Caco-2 (cell line): ENCODE results near the gene UNC5A. TPM values are rescaled to one million over a fixed set of nuclear protein-coding genes. Genes with fewer than 3 reads are reported as not detected.

Experiments
- BruUV-seq: library from RNA; stranded (reverse); fragments of 400-500 nt; replicated peaks from 2 replicates; lab custom pipeline; 2021; lab: Mats Ljungman, UMichigan
- CTCF ChIA-PET: fragments of 300-600 bp; sonication (Branson Sonifier 250); formaldehyde crosslinking; loops from one replicate; lab custom pipeline; 2022; ENCODE audit warnings: antibody characterized with exemption; lab: Charles Lee
- POLR2A ChIA-PET: fragments of 300-600 bp; sonication (Branson Sonifier 250); formaldehyde crosslinking; loops from one replicate; lab custom pipeline; 2022; ENCODE audit warnings: antibody characterized with exemption; lab: Charles Lee
- DNase-seq, 2 experiments: peaks; one replicate each; pipeline versions ENCODE4 v3.0.0 to v3.0.0-alpha.2; 2020 to 2022
- H3K27me3 ChIP-seq: replicated peaks from 2 replicates; pipeline ENCODE4 v1.6.0; 2011; ENCODE audit warnings: low read length; ENCODE audit not compliant: control insufficient read depth, insufficient read depth
- H3K36me3 ChIP-seq: 2 replicates; pipeline ENCODE4 v1.5.1; 2011; ENCODE audit warnings: low read length; ENCODE audit not compliant: control insufficient read depth, insufficient read depth
- H3K4me1 ChIP-seq: fragments of 250-450 bp; sonication (Bioruptor Pico); 2 replicates; pipeline ENCODE4 v1.5.1; 2020; ENCODE audit warnings: mild to moderate bottlenecking
- H3K4me3 ChIP-seq: 2 replicates; pipeline ENCODE4 v1.5.1; 2011; ENCODE audit warnings: low read depth, mild to moderate bottlenecking, control low read depth, low read length
- H3K9me3 ChIP-seq: fragments of 250-450 bp; sonication (Bioruptor Pico); 2 replicates; pipeline ENCODE4 v1.5.1; 2020; ENCODE audit warnings: mild to moderate bottlenecking, moderate library complexity
- H3K27ac Mint-ChIP-seq: one replicate; pipeline ENCODE4 v1.8.0; 2022; ENCODE audit warnings: mixed read lengths; ENCODE audit not compliant: unreplicated experiment
- H3K27me3 Mint-ChIP-seq: one replicate; pipeline ENCODE4 v1.8.0; 2022; ENCODE audit warnings: mixed read lengths; ENCODE audit not compliant: insufficient read depth, unreplicated experiment
- H3K36me3 Mint-ChIP-seq: one replicate; pipeline ENCODE4 v1.8.0; 2022; ENCODE audit warnings: mild to moderate bottlenecking, mixed read lengths; ENCODE audit not compliant: insufficient read depth, unreplicated experiment
- H3K4me1 Mint-ChIP-seq: one replicate; pipeline ENCODE4 v1.8.0; 2022; ENCODE audit warnings: low read depth, mixed read lengths; ENCODE audit not compliant: unreplicated experiment
- H3K4me3 Mint-ChIP-seq: one replicate; pipeline ENCODE4 v1.8.0; 2022; ENCODE audit warnings: mild to moderate bottlenecking, moderate library complexity, mixed read lengths; ENCODE audit not compliant: unreplicated experiment
- H3K9me3 Mint-ChIP-seq: one replicate; pipeline ENCODE4 v1.8.0; 2022; ENCODE audit warnings: mixed read lengths; ENCODE audit not compliant: unreplicated experiment
- intact Hi-C: fragments of 100-400 bp; cut with micrococcal nuclease; formaldehyde crosslinking; loops from one replicate; pipeline ENCODE4 v1.10.0; 2022; ENCODE audit not compliant: unreplicated experiment
- total RNA-seq: library from RNA; stranded (reverse); gene quantifications from 2 replicates; pipeline ENCODE4 v1.2.3, GENCODE V29; 2022
- TF ChIP-seq, protein P1 (sequence below), 2 experiments: fragments of 200-600 bp in 1 of 2; IDR thresholded peaks; 1 replicate in 1 of 2; 2 replicates in 1 of 2; pipeline versions ENCODE4 v1.5.1 to v1.8.0; 2011 to 2022; ENCODE audit warnings: antibody characterized with exemption in 1 of 2, control low read depth in 1 of 2, inconsistent platforms in 1 of 2, low read depth in 1 of 2, low read length in 1 of 2, mild to moderate bottlenecking in 1 of 2, moderate library complexity in 1 of 2; ENCODE audit not compliant: insufficient read depth in 1 of 2, severe bottlenecking in 1 of 2, unreplicated experiment in 1 of 2

UNC5A gene
- total RNA-seq, 1 experiment from 2014 or later, result not detected

DNA sequence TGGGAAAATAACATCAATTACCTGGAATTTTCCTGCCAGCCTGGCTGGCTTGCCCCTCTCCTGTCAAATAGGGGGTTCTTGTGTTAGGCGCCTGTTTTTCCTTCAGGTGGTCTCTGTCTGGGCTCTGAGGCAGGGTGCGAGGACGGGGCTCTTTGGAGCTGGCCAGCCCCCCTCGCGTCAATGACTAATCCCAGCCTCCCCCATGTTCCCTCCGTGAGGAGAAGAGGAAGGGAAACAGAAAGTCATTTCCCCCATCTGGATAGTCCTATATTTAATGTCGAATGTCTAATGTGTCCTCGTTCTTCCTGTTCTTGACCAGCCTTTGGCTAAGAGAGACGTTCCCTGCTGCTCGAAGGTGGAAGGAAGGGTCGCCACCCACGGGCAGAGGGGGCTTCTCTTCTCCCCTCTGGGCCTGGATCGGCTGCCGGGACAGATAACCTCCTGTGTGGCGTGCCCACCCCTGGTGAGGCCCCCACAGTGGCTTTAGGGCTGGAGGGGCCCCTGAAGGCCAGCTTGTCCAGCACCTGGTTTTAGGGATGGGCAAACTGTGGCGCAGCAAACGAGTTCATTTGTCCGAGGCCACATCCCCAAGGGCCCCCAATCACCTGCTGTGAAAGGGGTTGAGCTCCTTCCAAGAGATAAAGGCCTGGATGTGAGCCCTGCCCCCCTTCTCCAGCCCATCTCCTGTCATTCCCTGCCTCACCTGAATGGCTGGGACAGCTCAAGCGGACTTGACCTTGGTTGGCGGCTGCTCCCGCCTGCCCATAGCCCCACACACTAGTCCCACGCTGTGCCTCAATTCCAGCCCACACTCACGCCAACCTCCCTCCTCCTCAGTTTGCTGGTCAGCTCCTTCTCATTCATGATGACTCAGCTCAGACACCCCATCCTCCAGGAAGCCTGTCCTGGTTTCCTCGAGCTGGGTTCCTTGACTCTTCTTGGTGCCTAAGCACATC, 35.9 kb upstream of the UNC5A start:
- Histone ChIP-seq H3K9me3 (no peaks in the 10 kb centered on the region), H3K36me3 (no peaks in the 10 kb centered on the region), H3K4me3 (no peak overlapping the region), H3K27me3 (no peaks in the 10 kb centered on the region), H3K4me1 (no peaks in the 10 kb centered on the region)
- H3K27me3 Mint-ChIP-seq, result peaks cover 25% of the 10 kb centered on the region
- no peaks in the 10 kb centered on the region for H3K4me1 Mint-ChIP-seq
- H3K4me3 Mint-ChIP-seq, result no peak overlapping the region
- no peaks in the 10 kb centered on the region for H3K9me3 Mint-ChIP-seq
- DNase-seq, result no peak
- ChIA-PET CTCF (no interaction called here), POLR2A (no interaction called here)
- no peak overlapping the region for H3K27ac Mint-ChIP-seq
- TF ChIP-seq, protein P1, sequence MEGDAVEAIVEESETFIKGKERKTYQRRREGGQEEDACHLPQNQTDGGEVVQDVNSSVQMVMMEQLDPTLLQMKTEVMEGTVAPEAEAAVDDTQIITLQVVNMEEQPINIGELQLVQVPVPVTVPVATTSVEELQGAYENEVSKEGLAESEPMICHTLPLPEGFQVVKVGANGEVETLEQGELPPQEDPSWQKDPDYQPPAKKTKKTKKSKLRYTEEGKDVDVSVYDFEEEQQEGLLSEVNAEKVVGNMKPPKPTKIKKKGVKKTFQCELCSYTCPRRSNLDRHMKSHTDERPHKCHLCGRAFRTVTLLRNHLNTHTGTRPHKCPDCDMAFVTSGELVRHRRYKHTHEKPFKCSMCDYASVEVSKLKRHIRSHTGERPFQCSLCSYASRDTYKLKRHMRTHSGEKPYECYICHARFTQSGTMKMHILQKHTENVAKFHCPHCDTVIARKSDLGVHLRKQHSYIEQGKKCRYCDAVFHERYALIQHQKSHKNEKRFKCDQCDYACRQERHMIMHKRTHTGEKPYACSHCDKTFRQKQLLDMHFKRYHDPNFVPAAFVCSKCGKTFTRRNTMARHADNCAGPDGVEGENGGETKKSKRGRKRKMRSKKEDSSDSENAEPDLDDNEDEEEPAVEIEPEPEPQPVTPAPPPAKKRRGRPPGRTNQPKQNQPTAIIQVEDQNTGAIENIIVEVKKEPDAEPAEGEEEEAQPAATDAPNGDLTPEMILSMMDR (IDR thresholded peaks at IDR 0.05; ENCODE audit: insufficient read depth in 1 of 2, low read depth in 1 of 2, low read length in 1 of 2, severe bottlenecking in 1 of 2, unreplicated experiment in 1 of 2), result no peak
- intact Hi-C loops, result no loop called here
- H3K36me3 Mint-ChIP-seq, result no peaks in the 10 kb centered on the region
- no TSS peak for BruUV-seq

- H3K36me3 ChIP-seq, result no peaks in the 10 kb centered on the region
- H3K4me3 Mint-ChIP-seq, result no peak overlapping the region
- no peaks in the 10 kb centered on the region for H3K4me1 ChIP-seq
- DNase-seq, result no peak
- no peaks in the 10 kb centered on the region for H3K36me3 Mint-ChIP-seq
- ChIA-PET CTCF (interaction anchor here (0.5 kb wide), 1 partner anchor 1300 kb away, joined by 4 read pairs; no protein-coding TSS in a partner anchor), POLR2A (no interaction called here)
- H3K9me3 Mint-ChIP-seq, result no peaks in the 10 kb centered on the region
- no peak overlapping the region for H3K4me3 ChIP-seq
- no TSS peak for BruUV-seq
- peaks cover 27% of the 10 kb centered on the region for H3K27me3 Mint-ChIP-seq
- intact Hi-C loops, result no loop called here
- no peaks in the 10 kb centered on the region for H3K27me3 ChIP-seq
- no peaks in the 10 kb centered on the region for H3K4me1 Mint-ChIP-seq
- H3K27ac Mint-ChIP-seq, result no peak overlapping the region
- H3K9me3 ChIP-seq, result no peaks in the 10 kb centered on the region
- TF ChIP-seq, protein P1 (IDR thresholded peaks at IDR 0.05; ENCODE audit: insufficient read depth in 1 of 2, low read depth in 1 of 2, low read length in 1 of 2, severe bottlenecking in 1 of 2, unreplicated experiment in 1 of 2), result no peak
Measured at GRCh38 chr5:176775409-176775808, 35.0 kb upstream of the UNC5A start.

DNA sequence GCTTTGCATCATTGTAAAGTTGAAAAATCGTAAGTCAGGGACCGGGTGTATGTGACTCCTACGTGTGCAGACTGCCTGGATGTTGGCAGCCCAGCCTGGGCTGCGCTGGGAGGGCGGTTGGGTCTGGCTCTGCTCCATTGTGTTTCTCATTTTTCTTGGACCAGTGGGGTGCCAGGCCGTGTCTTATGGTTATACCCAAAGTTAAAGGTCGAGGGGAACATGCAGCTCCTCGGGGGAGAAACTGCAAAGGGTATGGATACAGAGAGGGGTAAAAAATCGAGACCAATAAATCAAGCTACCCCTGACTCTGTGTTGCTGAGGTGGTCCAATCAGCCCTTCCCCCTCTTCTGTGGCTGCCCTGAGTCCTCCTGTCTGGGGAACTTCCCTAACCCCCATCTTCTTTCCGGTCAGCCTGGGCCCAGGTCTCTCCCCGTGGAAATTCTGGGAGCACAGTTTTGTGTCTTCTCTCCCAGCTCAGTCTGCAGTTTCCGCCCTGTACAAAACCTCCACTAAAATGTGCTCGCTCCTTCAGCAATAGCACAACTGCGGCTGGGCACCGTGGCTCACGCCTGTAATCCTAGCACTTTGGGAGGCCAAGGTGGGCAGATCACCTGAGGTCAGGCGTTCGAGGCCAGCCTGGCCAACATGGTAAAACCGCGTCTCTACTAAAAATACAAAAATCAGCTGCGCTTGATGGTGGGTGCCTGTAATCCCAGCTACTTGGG, 34.1 kb upstream of the UNC5A start:
- Mint-ChIP-seq H3K4me1 (no peaks in the 10 kb centered on the region), H3K27ac (no peak overlapping the region), H3K9me3 (no peaks in the 10 kb centered on the region), H3K27me3 (peaks cover 27% of the 10 kb centered on the region), H3K4me3 (no peak overlapping the region), H3K36me3 (no peaks in the 10 kb centered on the region)
- no peaks in the 10 kb centered on the region for H3K36me3 ChIP-seq
- no peaks in the 10 kb centered on the region for H3K9me3 ChIP-seq
- TF ChIP-seq, protein P1 (IDR thresholded peaks at IDR 0.05; ENCODE audit: insufficient read depth in 1 of 2, low read depth in 1 of 2, low read length in 1 of 2, severe bottlenecking in 1 of 2, unreplicated experiment in 1 of 2), result no peak
- no TSS peak for BruUV-seq
- no peak for DNase-seq
- no peak overlapping the region for H3K4me3 ChIP-seq
- CTCF ChIA-PET, result interaction anchor here (0.5 kb wide), 1 partner anchor 1299 kb away, joined by 4 read pairs; no protein-coding TSS in a partner anchor
- H3K4me1 ChIP-seq, result no peaks in the 10 kb centered on the region
- intact Hi-C loops, result no loop called here
- no peaks in the 10 kb centered on the region for H3K27me3 ChIP-seq
- POLR2A ChIA-PET, result no interaction called here
